ENCODE data around the gene MRPL52.

The MRPL52 gene

GRCh38 chr14:22872033-22872832 is 42.5 kb downstream of the MRPL52 start (continued):
- TF ChIP-seq ZNF692 (tag by site-specific recombination; IDR thresholded peaks at IDR 0.05), result peak; percentile 32; the same call in 1 of the 2 replicates
- peak; percentile 80 for TF ChIP-seq SP2 (tag by site-specific recombination; IDR thresholded peaks at IDR 0.05)
- no peak for TF ChIP-seq ZNF677 (tag by site-specific recombination; IDR thresholded peaks at IDR 0.05)
- TF ChIP-seq ZNF335 (tag by site-specific recombination; conservative IDR thresholded peaks at IDR 0.05), result peak; percentile 74
- no peak for TF ChIP-seq ZNF311 (tag by site-specific recombination; IDR thresholded peaks at IDR 0.05; ENCODE audit: borderline replicate concordance)
- no peak for TF ChIP-seq ZNF514 (tag by site-specific recombination; IDR thresholded peaks at IDR 0.05)
- 0 out of 2 replicates have a peak, but pooled peaks have one; percentile 8 for TF ChIP-seq ZSCAN30 (tag by site-specific recombination; IDR thresholded peaks at IDR 0.05)
- TF ChIP-seq ZNF146 (tag by site-specific recombination; IDR thresholded peaks at IDR 0.05), result no peak
- TF ChIP-seq ZNF362 (tag by site-specific recombination; IDR thresholded peaks at IDR 0.05), result no peak
- peak; percentile 15; the same call in 1 of the 2 replicates for TF ChIP-seq SP7 (tag by site-specific recombination; IDR thresholded peaks at IDR 0.05)
- TF ChIP-seq INSM2 (tag by site-specific recombination; IDR thresholded peaks at IDR 0.05), result 0 out of 2 replicates have a peak, but pooled peaks have one; percentile 45
- TF ChIP-seq ZNF785 (tag by site-specific recombination; IDR thresholded peaks at IDR 0.05), result no peak
- peak; percentile 92 for TF ChIP-seq ZNF423 (tag by site-specific recombination; IDR thresholded peaks at IDR 0.05)
- 0 out of 2 replicates have a peak, but pooled peaks have one; percentile 42 for TF ChIP-seq KLF8 (tag by site-specific recombination; IDR thresholded peaks at IDR 0.05)
- no peak for TF ChIP-seq TCF7L2 (IDR thresholded peaks at IDR 0.05; ENCODE audit: borderline replicate concordance, low read depth, low read length)
- no peak for TF ChIP-seq ZNF302 (tag by site-specific recombination; IDR thresholded peaks at IDR 0.05; ENCODE audit: low read depth)
- TF ChIP-seq OVOL3 (tag by site-specific recombination; IDR thresholded peaks at IDR 0.05), result no peak
- no peak for TF ChIP-seq SCRT1 (tag by site-specific recombination; IDR thresholded peaks at IDR 0.05; ENCODE audit: borderline replicate concordance)
- no peak for TF ChIP-seq ZNF175 (tag by site-specific recombination; IDR thresholded peaks at IDR 0.05)
- no peak for TF ChIP-seq ZNF324 (tag by site-specific recombination; IDR thresholded peaks at IDR 0.05)
- TF ChIP-seq IKZF3 (tag by site-specific recombination; IDR thresholded peaks at IDR 0.05), result peak; percentile 98
- TF ChIP-seq ZNF280C (tag by site-specific recombination; IDR thresholded peaks at IDR 0.05), result no peak
- TF ChIP-seq BCL6B (tag by site-specific recombination; IDR thresholded peaks at IDR 0.05), result no peak
- TF ChIP-seq WT1 (tag by site-specific recombination; IDR thresholded peaks at IDR 0.05), result no peak
- TF ChIP-seq ZNF223 (tag by site-specific recombination; IDR thresholded peaks at IDR 0.05), result no peak
- TF ChIP-seq TSHZ1 (tag by site-specific recombination; IDR thresholded peaks at IDR 0.05; ENCODE audit: borderline replicate concordance), result no peak
- TF ChIP-seq ZBTB17 (tag by site-specific recombination; IDR thresholded peaks at IDR 0.05), result peak; percentile 65
- 0 out of 2 replicates have a peak, but pooled peaks have one; percentile 4 for TF ChIP-seq KLF7 (tag by site-specific recombination; IDR thresholded peaks at IDR 0.05; ENCODE audit: borderline replicate concordance)
